Anterior cingulate cortex (tissue), 58 donors: ENCODE results near the gene RBM38.
A peak's percentile ranks its signal among the peaks of the same experiment; 100 is the strongest.

ENCODE experiments used
- DNase-seq, 58 donors: peaks; one replicate each; lab custom pipeline; 2025; lab: John Stamatoyannopoulos, UW

RBM38 gene

DNA sequence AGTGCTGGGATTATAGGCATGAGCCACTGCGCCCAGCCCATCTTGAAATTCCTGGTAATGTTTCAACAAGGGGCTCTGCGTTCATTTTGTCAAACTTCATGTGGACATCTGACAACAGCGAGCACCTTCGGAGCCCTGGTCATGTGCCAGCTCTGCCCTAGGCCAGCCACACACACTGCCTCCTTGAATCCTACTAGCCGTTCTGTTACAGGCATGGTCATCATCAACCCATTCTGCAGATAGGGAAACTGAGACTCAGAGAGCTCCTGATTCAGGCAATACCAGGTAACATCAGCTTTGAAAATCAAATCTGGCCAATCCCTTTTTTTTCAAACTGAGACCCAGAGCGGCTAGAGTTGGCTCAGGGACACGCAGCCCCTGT, 41.3 kb downstream of the RBM38 start:
- DNase-seq, result no peak

DNA sequence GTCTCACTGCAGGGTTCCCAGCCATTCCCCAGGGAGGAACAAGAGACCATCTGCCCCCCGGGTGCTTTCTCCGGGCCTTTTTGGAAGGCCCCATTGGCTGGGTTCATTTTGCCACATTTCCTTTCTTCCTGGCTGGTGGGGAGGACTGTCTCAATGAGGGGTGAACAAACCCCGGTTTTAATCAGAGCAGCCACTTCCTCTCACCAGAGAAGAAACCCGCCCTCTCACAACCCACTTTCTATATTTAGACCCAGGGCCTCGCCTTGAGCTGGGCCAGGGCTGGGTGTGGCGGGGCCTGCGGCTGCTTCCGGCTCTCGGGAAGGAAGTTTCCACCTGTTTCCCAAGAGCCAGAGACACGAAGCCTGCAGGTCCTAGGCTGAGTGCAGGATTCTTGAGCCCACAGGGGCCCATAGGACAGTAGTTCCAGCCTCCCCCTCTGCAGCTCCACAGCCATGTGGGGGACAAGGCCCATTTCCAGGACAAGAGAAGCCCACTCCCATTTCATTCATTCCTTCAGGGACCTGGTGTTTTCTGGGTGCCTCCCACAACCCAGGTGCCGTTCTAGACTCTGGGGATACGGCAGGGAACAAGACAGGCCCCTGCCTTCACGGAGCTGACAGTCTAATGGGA, 41.8 kb downstream of the RBM38 start:
- DNase-seq, result peak in 1 of 58 donors; percentile 15

DNA sequence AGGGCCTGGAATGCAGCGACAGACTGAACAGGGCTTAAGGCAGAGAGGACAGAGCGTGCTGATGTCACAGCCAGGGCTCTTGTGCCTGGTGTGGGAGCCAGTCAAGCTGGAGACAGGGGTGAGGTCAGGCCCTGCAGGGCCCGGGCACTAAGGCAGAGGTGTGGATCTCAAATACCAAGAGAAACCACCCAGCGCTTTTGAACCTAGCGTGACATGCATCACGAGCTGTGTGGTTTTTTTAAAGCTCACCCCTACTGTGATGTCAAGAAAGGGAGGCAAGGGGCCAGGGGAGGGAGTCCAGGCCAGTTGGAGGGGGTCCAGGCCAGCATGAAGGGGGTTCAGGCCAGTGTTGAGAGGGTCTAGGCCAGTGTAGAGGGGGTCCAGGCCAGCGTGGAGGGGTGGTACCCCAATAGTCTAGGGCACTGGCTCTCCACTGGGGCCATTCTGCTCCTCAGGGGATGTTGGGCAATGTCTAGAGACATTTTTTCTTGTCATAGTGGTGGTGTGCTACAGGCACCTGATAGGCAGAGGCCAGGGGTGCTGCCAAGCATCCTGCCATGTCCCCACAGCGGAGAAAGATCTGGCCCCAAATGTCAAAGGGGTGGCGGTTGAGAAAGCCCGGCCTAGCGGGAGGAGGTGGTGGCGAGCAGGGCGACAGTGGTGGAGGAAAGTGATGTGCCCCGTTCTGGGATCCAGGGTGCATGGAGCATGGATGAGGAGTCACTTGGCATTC, 42.6 kb downstream of the RBM38 start:
- no peak for DNase-seq

DNA sequence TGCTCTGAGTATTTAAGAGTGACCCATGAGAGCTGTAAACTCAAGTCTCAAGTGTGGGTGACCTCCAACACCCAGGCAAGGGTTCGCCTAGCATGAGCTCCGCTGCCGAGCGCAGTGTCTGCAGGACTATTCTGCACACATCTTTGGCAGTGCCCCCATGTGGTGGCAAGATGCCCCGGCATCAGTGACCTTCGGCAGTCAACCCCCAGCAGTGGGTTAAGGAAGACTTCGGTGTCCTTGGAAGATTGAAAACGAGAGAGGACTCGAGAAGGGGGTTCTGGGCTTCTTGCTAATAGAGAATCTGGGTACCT, 43.1 kb downstream of the RBM38 start:
- DNase-seq, result peak in 2 of 58 donors; percentile 3 to 5

DNA sequence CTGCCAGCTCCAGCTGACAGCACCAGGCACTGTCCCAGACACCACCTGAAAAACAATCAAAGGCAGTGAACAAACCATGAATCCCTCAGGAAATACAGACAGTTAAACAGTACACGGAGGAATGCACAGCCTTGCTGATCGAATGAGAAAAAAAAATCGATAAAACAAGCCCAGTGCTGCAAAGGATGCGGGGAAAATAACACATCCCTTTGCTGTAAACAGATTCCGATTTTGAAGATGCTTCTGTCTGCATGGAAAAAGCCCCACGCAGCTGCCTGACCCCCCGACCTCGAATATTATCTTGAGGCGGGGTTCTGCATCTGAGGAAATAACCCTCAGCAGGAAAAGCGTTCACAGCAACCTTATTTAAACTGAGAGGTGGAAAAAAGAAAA, 43.9 kb downstream of the RBM38 start:
- no peak for DNase-seq

DNA sequence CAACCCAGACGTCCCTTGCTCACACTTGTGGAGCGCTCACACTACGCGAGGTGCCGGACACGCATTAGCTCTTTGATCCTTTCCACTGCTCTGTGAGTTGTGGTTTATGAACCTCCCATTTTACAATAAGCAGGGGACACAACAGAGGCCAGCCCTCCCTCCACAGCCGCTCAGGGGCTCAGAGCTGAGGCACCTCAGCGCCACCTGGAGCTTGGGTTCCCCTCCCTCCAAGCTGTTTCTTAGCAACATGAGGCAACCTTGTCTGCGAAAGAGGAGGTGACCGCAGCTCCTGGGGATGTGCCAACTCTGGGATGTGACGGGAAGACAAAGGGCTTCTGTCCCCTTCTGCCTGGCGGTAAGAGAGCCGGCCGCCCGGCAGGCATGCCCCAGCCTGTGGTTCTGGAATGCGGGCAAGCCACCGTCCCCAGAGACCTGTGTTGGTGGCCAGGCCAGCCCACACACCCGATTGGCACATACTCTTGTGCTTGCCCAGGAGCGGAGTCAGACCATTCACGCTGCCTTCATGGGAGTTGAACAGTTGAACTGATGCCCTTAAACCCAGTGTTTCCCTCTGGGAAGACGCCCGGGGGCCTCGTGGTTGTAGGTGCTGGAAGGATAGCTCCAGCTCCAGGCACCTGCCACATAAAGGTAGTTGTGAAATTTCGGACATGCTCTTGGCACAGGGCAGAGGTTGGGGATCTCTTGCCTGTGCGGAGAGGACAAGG, 44.5 kb downstream of the RBM38 start:
- DNase-seq, result peak in 52 of 58 donors; percentile 9 to 88 (median 60)

DNA sequence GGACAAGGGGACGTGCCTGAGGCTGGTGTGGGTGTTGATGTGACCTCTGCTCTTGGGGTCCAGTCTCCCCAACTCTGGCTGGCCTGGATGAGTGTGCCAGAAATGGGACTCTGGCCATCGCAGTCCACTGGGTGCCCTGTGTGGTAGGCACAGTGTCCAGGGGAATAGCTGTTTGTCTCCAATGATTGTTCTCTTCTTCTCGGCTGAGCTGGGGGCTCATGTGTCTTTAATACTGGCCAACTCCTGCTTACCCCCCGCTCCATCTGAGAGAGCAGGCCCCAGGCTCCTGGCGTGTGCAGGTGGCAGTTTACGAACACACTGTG, 45.0 kb downstream of the RBM38 start:
- DNase-seq, result no peak

DNA sequence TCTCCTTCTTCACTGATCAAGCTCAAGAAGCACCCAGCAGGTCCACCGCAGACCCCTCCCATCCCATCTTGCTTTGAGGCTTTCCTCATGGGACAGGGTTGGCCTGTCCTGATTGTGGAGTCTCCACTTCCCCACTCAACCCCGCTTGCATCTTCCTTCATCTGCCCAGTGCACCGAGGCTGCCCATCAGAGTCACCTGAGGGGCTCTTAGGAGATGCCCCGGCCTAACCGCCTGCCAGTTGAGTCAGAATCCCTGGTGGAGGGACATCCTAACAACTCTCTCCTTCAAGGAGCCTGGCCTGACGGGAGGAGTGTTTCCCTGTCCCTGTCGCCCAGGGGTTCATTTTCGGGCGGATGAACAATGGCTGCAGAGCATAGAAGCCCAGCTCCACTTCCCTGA, 46.1 kb downstream of the RBM38 start:
- no peak for DNase-seq

DNA sequence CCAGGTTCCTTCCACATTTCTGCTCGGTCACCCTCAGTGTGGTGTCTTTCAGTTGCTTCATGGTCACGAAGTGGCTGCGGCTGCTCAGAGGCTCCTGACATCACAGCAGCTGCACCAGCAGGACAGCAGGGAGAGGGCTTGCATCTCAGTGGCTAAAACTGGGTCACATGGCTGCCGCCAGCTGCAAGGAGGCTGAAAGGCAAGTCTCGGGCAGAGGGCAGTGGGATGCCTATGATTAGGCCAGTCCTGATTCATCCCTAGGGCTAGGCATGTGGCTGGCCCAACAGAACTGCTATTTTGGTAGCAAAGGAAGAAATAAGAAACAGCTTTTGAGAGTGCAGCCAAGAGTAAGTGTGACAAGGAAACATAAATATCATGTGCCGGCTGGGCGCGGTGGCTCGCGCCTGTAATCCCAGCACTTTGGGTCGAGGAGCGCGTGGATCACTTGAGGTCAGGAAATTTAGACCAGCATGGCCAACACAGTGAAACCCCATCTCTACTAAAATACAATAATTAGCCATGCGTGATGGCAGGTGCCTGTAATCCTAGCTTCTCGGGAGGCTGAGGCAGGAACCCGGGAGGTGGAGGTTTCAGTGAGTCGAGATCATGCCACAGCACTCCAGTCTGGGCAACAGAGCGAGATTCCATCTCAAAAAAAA, 46.6 kb downstream of the RBM38 start:
- no peak for DNase-seq

DNA sequence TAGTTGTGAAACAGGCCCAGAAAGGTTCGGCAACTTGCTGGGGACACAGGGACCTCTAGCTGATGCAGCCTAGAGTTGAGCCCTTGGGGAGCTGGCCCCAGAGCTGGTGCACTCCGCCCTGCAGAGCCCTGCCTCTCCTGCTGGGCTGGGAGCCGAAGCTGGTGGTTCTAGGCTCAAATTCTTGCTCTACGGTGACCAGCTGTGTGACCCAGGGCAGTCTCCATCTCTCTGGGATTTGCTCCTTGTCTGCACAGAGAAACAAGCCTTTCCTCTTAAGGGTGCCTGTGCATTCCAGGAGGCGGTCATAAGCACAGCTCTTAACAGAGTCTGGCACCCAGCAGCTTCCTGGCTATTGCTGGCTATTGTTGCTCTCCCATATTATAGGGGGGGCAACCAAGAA, 47.4 kb downstream of the RBM38 start:
- no peak for DNase-seq

DNA sequence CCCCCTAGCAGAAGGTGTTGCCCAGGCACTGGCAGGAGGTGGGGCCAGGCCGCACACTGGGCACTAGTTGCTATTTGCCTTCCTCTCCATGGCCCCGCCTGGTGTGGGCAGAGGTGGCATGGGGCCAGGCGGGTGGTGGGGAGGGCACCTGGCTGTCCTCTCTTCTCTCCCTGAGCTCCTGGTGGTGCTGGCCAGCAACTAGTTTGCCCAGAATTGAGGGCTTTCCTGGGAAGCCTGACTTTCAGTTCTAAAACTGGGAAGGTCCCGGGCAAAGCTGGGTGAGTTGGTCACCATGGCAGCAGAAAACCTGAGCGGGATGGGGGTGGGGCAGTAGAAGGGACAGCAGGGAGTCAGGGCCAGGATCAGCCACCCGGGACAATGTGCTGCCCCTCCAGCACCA, 48.2 kb downstream of the RBM38 start:
- peak in 41 of 58 donors; percentile 9 to 72 (median 47) for DNase-seq

DNA sequence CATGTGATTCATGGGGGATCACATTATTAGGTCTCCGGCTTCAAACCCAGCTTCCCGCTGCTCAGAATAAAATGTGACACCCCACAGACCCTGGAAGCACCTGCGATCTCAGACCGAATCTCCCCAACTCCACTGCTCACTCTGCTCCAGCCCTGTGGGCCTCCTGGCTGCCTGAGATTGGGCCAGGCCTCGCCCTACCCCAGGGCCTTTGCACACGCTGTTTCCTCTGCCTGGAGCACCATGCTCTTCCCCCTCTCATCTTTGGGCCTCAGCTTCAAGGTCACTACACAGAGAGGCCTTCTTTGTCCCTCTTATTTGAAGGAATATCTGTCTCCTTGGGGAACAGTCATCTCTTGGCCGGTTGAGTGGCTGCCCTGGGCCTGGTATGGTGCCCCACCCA, 48.8 kb downstream of the RBM38 start:
- no peak for DNase-seq

DNA sequence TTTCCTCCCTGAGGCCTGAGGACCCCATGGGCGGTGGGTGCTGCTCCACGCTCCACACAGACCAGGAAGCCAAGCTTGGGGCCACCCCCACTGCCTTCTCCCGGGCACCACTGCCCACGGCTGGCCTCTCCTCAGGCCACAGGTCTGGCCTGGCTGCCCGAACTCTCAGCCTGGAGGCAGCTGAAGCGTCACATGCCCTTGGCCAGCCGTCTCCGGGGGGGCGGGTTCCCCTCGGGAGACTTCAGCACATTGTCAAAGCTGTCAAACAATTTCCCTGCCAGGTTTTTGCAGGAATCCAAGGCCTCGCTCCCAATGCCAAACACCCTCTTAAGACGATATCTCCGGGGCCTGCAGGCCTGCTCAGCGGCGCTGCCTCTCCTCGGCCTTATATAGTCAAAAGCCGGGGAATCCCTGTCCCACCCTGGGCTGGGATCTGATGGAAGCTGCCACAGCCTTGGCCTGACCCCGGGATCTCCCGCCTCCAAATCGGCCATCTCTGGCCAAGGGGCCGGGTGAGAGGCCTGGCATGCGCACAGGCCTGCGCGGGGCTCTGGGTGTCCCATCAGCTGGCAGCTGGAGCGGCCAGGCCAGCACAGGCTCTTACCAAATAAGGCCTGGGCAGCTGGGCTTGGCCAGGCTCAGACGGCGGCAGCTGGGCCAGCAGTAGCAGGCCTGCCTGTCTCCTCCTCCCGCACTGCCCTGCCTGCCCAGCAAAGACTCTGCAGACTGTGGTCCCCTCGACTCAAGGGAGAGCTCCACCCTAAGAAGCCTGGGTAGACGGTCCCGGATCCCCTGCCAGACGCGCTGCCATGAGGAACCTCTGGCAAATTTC, 49.7 kb downstream of the RBM38 start:
- peak in 57 of 58 donors; percentile 30 to 96 (median 84) for DNase-seq

DNA sequence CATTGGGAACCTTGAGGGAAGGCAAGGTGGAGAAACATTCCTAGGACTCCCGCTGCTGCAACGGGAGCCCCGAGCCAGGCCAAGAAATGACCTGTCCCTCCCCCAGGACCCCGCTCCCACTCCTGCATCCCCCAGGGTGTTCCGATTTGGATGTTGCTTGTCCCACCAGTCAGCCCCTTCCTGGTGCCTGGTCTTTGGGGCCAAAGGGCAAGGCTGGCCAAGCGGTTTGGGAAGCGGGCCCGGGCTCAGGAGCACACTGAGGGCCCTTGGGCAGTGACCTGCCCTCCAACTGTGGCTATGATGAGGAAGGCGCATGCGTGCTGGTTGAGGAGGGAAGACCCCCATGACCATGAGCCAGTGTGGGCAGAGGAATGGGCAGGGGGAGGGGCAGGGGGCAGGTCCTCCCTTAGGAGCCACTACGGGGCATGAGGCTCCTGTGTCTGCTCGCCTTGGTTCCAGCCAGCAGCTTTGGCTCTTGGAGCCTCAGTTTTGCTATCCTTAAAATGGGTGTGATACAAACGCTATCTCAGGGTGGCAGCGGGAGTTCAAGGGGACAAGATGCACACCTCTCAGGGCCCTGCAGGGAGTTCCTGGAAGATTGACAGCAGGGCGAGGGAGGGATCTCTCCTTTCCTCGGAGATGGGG, 50.4 kb downstream of the RBM38 start:
- peak in 1 of 58 donors; percentile 54 for DNase-seq

DNA sequence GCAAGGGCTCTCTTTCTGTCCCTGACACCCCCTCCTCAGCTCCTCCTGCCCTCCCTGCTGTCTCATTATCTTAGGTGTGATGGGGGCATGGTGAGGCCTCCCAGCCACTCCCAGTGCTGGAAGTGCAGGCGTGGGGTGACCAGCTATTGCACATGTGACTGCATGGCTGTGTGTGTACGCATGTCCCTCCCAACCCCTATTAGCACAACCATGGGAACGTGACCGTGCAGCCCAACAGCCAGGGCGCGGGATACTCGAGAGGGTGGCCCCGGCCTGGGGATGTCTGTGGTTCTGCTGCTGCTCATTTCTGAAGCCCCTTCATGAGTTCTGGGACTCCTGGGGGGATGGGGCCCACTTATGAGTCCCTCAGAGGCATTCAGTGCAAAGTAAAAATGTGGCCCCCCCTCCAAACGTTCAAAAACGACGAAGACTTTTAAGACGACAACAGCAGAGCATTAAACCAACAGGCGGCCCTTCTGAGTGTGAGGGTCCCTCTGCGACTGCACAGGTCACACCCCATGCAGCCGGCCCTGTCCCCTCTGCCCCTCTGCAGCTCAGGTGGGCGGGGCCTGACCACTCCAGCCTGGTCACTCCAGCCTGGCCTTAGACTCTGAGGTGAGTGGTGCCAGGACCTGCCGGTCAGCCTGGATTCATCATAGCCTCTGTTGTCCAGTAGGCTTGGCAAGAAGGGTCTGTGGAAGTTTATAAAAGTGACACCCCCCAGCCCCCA, 51.1 kb downstream of the RBM38 start:
- DNase-seq, result no peak

DNA sequence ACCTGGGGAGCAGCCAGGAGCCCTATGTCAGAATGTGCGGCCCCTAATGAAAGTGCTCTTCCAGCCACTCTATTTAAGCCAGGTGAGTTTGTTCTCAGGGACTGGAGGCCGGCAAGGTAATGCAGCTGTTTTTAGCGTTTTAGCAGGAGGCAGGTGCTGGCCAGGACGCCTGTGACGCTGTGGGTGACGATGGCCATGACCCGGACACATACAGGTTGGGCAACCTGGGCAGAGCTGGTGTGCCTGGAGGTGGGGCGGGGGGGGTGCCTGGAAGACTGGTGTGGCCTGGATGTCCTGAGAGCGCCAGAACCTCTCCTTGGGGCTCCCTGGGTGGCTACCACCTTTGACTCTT, 51.7 kb downstream of the RBM38 start:
- no peak for DNase-seq

DNA sequence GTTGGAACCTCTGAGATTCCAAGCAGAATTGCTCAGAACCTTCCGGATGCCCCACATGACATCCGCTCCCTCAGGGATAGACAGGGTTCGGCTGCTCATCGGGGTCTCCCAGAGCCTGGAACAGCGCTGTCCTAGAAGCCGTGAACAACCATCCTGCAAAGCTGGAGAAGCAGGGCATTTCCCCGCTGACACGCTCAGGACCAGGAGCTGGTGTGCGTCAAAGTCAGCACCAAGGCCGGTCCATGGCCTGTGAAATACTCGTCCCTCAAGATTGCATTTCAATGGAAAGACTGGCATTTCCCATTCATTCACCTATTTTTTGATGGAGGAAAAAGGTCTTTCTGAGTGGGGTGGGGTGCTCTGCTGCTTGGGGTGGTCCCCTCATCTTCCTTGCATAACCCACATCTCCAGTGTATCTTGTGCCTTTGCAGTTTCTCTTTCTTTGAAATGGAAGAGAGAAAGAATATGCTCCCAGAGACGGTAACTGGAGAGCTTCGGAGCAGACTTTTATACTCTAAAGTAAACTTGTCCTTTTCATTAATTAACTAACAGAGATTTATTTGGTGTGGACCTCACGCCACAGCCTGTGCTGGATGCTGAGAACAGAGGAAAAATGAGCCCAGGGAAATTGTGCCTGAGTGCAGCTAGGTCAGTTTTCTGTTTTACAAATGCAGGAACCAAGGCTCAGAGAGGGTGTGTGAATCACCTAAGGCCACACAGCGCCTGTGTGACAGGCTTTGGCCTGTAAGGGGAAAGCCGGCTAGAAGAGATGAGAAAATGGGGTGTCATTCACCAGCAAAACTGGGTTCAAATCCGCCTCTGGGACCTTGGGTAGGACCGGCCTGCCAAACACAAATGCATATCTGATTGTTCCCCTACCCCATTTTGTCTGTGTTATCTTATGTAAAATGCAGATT, 52.4 kb downstream of the RBM38 start:
- DNase-seq, result no peak

DNA sequence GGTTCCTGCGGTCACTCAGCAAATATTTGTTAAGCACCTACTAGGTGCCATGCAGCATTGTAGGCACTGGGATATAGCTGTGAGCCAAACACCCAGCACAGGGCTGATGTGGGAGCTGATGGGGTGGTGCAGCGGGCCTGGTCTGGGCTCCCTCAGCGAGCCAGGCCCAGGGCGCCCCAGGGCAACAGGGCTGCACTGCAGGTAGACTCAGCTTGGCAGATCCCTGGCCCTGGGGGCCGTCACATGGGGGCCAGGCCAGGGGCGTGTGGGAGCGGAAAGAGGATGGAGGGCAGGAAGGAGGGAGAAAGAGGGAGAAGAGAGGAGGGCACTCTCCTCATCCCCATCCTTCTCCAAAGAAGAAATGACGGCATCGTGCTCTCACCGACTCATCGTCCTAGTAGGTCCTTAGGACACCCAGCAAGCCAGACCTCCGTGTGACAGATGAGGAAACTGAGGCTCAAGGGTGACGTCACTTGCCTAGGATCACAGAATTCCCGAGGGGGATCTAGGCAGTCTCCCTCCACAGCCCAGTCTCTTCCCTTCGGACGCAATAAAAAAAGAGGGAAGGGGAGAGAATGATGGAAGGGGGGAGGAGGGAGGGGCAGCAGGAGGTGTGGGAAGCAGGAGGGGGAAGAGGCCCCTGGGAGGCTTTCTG, 53.3 kb downstream of the RBM38 start:
- no peak for DNase-seq
